HG03108 (cell line): Measurements from ENCODE around the gene PITRM1.
"Not testable (repeated sequence)": the region's sequence is repeated elsewhere in the genome, so short reads cannot be mapped to it uniquely, and the experiment has no call there.

Source experiments
- ATAC-seq: cut with Tn5 transposase; IDR thresholded peaks from one replicate; pipeline ENCODE4 v1.9.1; 2021; ENCODE audit warnings: moderate library complexity; ENCODE audit not compliant: unreplicated experiment

PITRM1 gene

DNA sequence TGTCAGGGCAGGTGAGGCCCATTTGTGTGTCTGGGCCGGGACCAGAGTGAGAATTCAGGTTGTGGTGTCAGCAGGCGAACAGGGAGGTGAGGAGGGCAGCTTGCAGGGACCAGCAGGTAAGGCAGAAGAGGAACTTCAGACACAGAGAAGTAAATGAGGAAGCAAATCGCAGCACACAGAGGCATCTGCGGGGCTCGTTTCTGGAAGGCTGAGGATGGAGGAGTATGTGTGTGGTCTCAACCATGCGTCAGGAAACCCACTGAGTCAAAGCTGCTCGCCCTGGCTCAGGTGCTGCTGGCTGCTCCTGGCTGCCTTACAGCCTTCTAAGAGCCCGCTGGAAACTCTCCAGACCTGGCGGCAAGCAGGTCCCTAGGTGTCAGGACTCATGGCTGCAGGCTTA is 26.9 kb upstream of the PITRM1 start:
- no peak for ATAC-seq

GRCh38 chr10:3198900-3199299 is 26.3 kb upstream of the PITRM1 start:
- ATAC-seq = no peak

DNA sequence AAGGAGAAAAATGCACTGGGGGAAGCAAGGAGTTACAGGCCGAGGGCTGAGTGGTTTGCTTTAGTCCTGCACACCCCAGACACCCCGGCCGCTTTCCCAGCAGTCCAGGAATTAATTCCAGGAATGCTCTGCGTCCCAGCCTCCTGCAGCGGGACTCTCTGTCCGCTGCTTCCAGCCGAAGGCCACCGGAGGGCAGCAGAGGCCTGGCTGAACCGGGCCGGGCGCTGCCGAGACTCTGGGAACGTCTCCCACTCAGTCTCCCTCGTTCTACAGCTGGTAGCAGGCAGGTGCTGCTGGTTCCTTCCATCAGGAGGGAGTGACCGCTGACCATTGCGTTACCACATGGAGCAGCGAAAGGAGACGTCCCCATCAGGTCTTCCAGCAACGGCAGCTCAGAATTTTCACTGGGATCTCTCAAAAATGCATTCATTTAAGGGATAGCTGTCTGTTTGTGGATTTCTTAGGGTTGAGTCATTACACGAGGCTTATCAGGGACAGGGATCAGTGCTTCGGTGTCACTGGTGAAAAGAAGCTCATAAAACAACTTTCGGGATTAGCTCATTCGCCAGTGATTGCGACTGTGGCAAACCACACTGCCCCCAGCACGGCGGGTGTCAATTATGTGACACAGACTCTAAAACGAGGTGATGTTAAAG is 24.9 kb upstream of the PITRM1 start:
- ATAC-seq = no peak

GRCh38 chr10:3196958-3197347 is 24.4 kb upstream of the PITRM1 start:
- no peak for ATAC-seq

DNA sequence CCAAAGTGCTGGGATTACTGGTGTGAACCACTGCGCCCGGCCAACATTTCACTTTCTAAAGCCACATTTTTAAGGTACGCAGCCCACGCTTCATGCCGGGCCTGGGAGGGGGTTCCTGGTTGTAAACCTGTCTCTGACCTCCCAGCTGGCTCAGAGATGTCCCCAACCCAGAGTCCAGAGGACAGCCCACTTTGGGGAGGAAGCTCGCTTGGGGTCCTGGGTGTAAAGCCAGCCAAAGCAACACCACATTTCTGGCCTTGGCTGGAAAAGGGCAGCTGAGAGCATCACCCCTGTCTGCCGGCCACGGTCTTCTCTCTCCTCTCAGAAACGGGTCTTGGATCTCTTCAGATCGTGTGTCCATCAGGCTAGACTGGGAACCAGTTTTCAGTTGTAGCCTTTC is 23.9 kb upstream of the PITRM1 start:
- no peak for ATAC-seq

DNA sequence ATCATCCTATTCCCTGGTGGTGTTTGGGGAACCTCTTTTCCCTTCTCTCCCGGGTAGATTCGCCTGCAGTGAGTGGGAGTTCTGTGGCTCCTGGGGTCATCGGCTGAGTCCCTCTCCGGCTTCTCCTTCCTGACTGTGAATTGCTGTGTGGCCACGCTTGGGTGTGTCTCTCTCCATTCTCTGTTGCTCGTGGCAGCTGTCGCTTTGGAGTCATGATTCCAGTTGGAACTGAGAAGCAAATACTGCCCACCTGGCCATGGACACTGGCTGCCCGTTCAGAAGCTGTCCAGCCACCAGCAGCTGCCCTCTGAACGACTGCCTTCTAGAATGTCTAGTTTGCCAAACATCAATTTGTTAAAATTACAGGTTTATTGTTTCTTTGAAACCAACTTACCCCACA is 23.1 kb upstream of the PITRM1 start:
- no peak for ATAC-seq

DNA sequence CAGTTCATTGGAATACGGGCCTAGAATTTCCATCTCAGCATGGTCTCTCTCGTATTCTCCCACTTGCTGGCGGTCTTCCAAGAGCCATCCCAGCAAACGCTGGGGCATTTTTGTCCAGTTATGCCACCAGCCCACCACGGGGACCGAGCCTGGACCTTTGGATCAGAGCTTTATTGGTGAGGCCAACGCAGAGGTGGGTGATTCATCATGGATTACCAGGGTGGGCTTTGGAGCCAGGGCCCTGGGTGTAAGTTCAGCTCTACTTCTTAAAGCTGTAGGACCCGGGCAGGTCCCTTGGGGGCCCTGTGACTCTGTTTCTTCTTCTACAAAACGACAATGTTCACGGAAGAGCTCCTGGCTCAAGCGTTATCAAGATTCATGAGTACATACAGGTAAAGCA is 22.7 kb upstream of the PITRM1 start:
- no peak for ATAC-seq

DNA sequence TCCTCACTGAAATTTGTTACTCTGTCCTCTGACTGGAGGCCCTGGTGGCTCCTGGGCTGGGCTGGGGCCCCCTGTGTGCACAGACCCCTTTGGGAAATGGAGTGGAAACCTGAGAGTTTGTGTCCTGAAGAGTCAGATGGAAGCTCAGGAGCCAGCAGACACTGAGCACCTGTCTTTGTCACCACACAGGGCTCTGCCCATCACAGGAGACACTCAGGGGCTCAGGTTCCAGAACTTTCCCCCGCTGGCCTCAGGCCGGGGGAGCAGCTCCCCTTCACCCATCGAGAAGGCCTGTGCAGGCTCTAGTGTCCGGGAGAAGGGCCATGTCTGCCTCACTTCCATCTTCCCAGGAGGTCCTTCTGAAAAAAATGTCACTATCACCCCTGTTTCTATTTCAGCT is 22.3 kb upstream of the PITRM1 start:
- no peak for ATAC-seq

DNA sequence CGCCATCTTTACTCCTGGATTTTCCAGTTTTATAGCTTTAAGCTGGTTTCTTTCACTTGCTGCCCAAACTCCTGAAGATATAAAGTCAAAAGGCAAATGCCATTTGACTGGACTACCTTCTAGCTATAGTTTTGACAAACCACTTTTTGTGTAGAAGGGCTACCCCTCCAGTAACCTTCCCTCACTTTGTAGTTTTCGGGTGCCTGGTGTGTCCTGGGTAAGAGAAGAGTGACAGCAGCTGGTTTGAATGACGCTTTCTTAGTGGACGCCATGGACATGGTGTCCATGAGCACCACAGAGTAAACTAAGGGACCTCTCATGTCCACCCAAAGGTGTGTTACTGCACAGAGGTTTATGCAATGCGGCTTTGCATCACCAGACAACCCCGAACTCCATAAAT is 21.2 kb upstream of the PITRM1 start:
- no peak for ATAC-seq

GRCh38 chr10:3192856-3193635 is 20.5 kb upstream of the PITRM1 start:
- ATAC-seq = no peak

- ATAC-seq = no peak
Measured at GRCh38 chr10:3190817-3191216, 18.2 kb upstream of the PITRM1 start.

DNA sequence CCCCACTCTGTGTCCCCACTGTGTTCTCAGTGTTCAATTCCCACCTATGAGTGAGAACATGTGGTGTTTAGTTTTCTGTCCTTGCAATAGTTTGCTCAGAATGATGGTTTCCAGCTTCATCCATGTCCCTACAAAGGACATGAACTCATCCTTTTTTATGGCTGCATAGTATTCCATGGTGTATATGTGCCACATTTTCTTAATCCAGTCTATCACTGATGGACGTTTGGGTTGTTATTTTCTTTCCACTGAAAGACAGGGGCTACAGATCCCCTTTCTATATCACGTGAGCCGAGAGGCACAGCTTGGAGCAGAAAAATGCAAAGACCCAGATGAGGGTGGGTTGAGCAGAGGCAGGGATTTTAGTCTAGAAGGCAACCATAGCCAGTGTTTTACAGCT is 14.6 kb upstream of the PITRM1 start:
- not testable (repeated sequence) for ATAC-seq

DNA sequence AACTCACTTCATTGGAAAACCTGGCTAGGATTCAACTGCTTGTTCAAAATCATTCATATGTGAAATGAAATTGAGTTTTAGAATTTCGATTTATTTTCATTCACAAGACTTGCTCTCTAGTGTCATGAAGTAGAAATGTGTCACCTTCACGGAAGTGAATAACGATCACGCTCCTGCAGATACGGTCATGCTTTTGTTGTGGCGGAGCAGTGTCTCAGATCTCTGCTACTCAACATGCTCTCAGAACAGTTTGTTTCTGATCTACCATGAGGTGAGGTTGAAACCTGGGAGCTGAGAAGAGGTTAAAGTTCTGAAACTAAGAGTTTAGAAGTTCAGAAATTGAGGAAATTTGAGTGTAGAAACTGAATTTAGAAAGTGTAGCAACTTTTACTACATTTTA is 13.8 kb upstream of the PITRM1 start:
- ATAC-seq = no peak

GRCh38 chr10:3185386-3185785 is 12.8 kb upstream of the PITRM1 start:
- ATAC-seq = no peak

GRCh38 chr10:3180355-3181025 is 7.9 kb upstream of the PITRM1 start:
- ATAC-seq = no peak

DNA sequence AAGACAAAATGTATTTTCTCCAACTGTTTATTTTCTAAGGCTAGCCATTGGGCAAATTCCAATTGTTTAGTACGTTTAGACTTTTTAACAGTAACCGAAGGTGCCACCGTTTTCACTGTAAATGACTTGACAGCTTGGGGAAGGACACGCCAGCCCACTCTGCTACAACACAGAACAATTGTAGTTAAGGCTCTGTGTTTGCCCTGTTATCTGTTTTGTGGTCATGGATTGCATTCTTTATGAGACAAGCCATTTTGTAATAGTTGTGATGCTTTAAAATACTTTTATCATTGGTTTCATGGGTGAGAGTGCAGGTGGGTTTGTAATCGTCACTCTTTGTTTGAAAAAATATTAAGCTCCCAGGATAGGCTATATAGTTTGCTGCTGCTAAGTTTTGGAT is 6.6 kb upstream of the PITRM1 start:
- ATAC-seq = no peak

DNA sequence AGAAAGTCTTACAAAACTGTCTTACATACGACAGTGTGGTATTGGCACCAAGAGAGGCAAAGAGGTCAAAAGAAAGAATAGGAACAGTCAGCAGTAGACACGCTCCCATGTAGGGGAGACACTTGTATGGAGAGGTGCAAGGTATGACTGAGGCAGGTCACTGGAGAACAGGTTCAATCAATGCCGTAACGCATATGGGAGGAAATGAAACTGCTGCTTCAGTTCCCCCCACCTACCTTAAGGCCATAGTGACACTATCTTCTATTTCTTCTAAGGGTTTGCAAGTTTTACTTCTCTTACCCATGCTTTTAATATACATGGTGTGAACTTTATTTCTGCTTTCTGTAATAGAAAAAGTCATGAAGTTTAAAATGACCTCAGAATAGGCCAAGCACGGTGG is 5.5 kb upstream of the PITRM1 start:
- no peak for ATAC-seq

- ATAC-seq = peak; percentile 16
Measured at GRCh38 chr10:3173171-3173878, 743 bp upstream of the PITRM1 start.

GRCh38 chr10:3172081-3172445 is 519 bp downstream of the PITRM1 start:
- no peak for ATAC-seq

DNA sequence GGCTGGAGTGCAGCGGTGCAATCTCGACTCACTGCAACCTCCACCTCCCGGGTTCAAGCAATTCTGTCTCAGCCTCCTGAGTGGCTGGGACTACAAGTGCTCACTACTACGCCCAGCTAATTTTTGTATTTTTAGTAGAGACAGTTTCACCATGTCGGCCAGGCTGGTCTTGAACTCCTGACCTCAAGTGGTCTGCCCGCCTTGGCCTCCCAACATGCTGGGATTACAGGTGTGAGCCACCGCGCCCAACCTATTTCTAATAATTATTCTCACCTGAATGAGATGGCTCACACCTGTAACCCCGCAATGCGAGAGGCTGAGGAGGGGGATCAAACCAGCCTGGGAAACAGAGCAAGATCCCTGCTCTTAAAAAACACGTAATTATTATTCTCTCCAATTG is 1.1 kb downstream of the PITRM1 start:
- ATAC-seq = not testable (repeated sequence)

DNA sequence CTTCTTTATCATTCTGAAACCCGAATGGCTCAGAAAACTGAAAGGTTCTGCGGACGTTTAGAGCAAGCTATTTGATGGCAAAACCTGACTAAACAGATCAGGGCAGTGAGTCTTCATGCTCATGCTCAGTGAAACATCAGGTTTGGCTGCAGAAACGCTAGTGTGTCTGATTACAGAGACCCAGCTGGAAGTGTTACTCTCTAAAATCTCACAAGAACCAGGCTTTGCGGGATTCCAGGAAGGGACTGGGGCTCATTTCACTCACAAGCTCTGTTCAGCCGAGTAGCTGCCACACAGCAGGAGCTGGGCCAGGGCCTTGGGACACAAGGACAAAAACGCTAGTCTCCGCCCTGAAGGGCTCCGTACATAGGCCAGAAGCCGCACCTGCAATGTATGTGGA is 2.9 kb downstream of the PITRM1 start:
- no peak for ATAC-seq

DNA sequence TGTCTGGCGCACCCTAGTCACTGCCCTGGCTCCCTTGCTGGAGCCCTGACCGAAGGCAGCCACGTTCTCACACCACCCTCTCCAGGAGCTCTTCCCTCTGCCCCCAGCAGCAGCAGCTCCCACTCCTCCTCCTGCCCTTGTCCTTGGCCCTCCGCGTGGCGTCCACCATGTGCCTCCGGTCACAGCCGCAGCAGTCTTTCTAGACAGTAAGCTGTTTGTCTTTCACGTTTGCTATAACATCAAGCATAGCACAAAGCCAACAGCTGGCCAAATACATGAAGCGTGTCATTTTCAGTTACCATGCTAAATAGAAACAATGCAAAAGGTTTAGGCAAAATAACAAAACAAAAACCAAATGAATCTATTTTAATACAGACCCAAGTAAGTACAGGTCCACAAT is 3.3 kb downstream of the PITRM1 start:
- ATAC-seq = no peak
